K562 (cell line): Measurements from ENCODE around the gene LRRC4C. TPM values are rescaled to one million over a fixed set of nuclear protein-coding genes. Genes with fewer than 3 reads are reported as not detected.
"Not testable (repeated sequence)": the region's sequence is repeated elsewhere in the genome, so short reads cannot be mapped to it uniquely, and the experiment has no call there.

Source experiments
- ATAC-seq: fragments of 200-7000 bp; cut with Tn5 transposase; 3 replicates; pipeline ENCODE4 v1.9.1; 2020; ENCODE audit warnings: moderate library complexity
- BruUV-seq: library from RNA; stranded (reverse); fragments of 400-500 nt; replicated peaks from 2 replicates; lab custom pipeline; 2021; lab: Mats Ljungman, UMichigan
- CTCF ChIA-PET: fragments of 300-600 bp; formaldehyde crosslinking; extraction: SDS; loops from one replicate; lab custom pipeline; 2021; ENCODE audit warnings: low intra/inter-chr PET ratio; lab: Yijun Ruan, JAX
- POLR2A ChIA-PET: fragments of 300-600, 350-650 bp; sonication (Branson Sonifier 250); formaldehyde crosslinking; extraction: SDS; loops from one replicate; lab custom pipeline; 2021; ENCODE audit warnings: antibody characterized with exemption, inconsistent platforms; lab: Yijun Ruan, JAX
- DNase-seq, 4 experiments: peaks; one replicate each; pipeline versions ENCODE4 v3.0.0 to v3.0.0-alpha.2; 2011 to 2018; ENCODE audit warnings: low spot score in 3 of 4, mixed read lengths in 3 of 4; ENCODE audit errors: extremely low read depth in 1 of 4
- FAIRE-seq: peaks from 2 replicates; lab custom pipeline; 2011; peaks lifted over from hg19 to GRCh38; lab: Jason Lieb, UNC
- H2AFZ ChIP-seq: 2 replicates; pipeline ENCODE4 v1.6.0; 2011; ENCODE audit warnings: low read depth, low read length, control low read depth, inconsistent platforms
- H3K27ac ChIP-seq: fragments of 200-600 bp; 3 replicates; pipeline ENCODE4 v1.8.0; 2011; ENCODE audit warnings: low read depth, mild to moderate bottlenecking, control low read depth, inconsistent platforms, low read length, moderate library complexity, mixed read lengths; ENCODE audit errors: extremely low read depth
- H3K27me3 ChIP-seq, 2 experiments: fragments of 300-600 bp in 1 of 2; 2 replicates in 1 of 2; 3 replicates in 1 of 2; pipeline versions ENCODE4 v1.6.0 to v1.8.0; 2011; ENCODE audit warnings: inconsistent platforms in 2 of 2, low read length in 2 of 2, mild to moderate bottlenecking in 1 of 2, mixed read lengths in 1 of 2, moderate library complexity in 1 of 2; ENCODE audit not compliant: control insufficient read depth in 2 of 2, insufficient read depth in 2 of 2
- H3K36me3 ChIP-seq: fragments of 300-600 bp; 3 replicates; pipeline ENCODE4 v1.8.0; 2011; ENCODE audit warnings: mild to moderate bottlenecking, low read length, inconsistent platforms; ENCODE audit not compliant: control insufficient read depth, insufficient read depth
- H3K4me1 ChIP-seq, 2 experiments: fragments of 200-600 bp in 1 of 2; replicated peaks in 1 of 2; 2 replicates in 1 of 2; 3 replicates in 1 of 2; pipeline versions ENCODE4 v1.5.1 to v1.8.0; 2011; ENCODE audit warnings: inconsistent platforms in 2 of 2, low read length in 2 of 2, mild to moderate bottlenecking in 1 of 2, mixed read lengths in 1 of 2, moderate library complexity in 1 of 2; ENCODE audit not compliant: control insufficient read depth in 2 of 2, insufficient read depth in 2 of 2
- H3K4me2 ChIP-seq: 2 replicates; pipeline ENCODE4 v1.6.1; 2011; ENCODE audit warnings: low read length, control low read depth, inconsistent platforms, mixed read lengths; ENCODE audit not compliant: insufficient read depth
- H3K4me3 ChIP-seq: fragments of 200-600 bp; sonication (generic), shearing (Covaris generic); 2 replicates; pipeline ENCODE4 v1.5.1; 2016; ENCODE audit warnings: control low read depth, inconsistent platforms
- H3K79me2 ChIP-seq: fragments of 200-600 bp; 3 replicates; pipeline ENCODE4 v1.8.0; 2011; ENCODE audit warnings: low read length, inconsistent platforms; ENCODE audit not compliant: control insufficient read depth, insufficient read depth
- H3K9ac ChIP-seq, 2 experiments: 2 replicates each; pipeline versions ENCODE4 v1.6.0 to v1.6.1; 2011; ENCODE audit warnings: low read depth in 2 of 2, low read length in 2 of 2, control low read depth in 1 of 2, inconsistent platforms in 1 of 2, mild to moderate bottlenecking in 1 of 2, mixed read lengths in 1 of 2; ENCODE audit not compliant: insufficient read depth in 1 of 2
- H3K9me1 ChIP-seq: one replicate; pipeline ENCODE4 v1.6.0; 2011; ENCODE audit warnings: inconsistent platforms, mild to moderate bottlenecking, low read length, moderate library complexity; ENCODE audit not compliant: control insufficient read depth, insufficient read depth
- H3K9me3 ChIP-seq: replicated peaks from 2 replicates; pipeline ENCODE4 v1.5.1; 2011; ENCODE audit warnings: low read depth, low read length, inconsistent platforms; ENCODE audit not compliant: control insufficient read depth, insufficient read depth
- H4K20me1 ChIP-seq: replicated peaks from 2 replicates; pipeline ENCODE4 v1.6.1; 2011; ENCODE audit warnings: low read length, inconsistent platforms, mixed read lengths; ENCODE audit not compliant: control insufficient read depth, insufficient read depth
- CREB3L1 ChIP-seq: fragments of 450-650 bp; IDR thresholded peaks from 2 replicates; pipeline ENCODE4 v1.6.1; 2014; ENCODE audit warnings: low read depth, mild to moderate bottlenecking, moderate library complexity, borderline replicate concordance
- NCOA2 ChIP-seq, 2 experiments: fragments of 450-650 bp; IDR thresholded peaks; 2 replicates each; pipeline ENCODE4 v1.6.1; 2018; ENCODE audit warnings: mild to moderate bottlenecking in 2 of 2, moderate library complexity in 1 of 2; ENCODE audit not compliant: partially characterized antibody in 2 of 2
- WGBS: fragments of 100-300 bp; shearing (Covaris generic); methylation state at CpG from one replicate; pipeline ENCODE4 v1.1.6; 2016; ENCODE audit warnings: low coverage, mixed read lengths; ENCODE audit not compliant: insufficient coverage; ENCODE audit errors: missing lambda C conversion rate; 5-methylcytosine and 5-hydroxymethylcytosine counted together
- in situ Hi-C: fragments of 300-500 bp; cut with MboI; formaldehyde crosslinking; loops from 4 replicates; pipeline ENCODE4 v1.15.0; 2018; ENCODE audit warnings: inconsistent platforms, mixed read lengths
- intact Hi-C: fragments of 100-400 bp; cut with micrococcal nuclease; formaldehyde crosslinking; loops from 2 replicates; pipeline ENCODE4 v1.14.2; 2022
- polyA plus RNA-seq, 8 experiments: library from polyadenylated mRNA; depleted of rRNA in 4 of 8; stranded (reverse) in 5 of 8; unstranded in 3 of 8; fragments of >200 nt; fragmentation: Nextera tagmentation in 2 of 8; fragmentation: Illumina TruSeq in 1 of 8; extraction: Ambion mirVana in 2 of 8; extraction: Trizol in 1 of 8; gene quantifications; 2 replicates each; pipeline versions ENCODE4 v1.2.1 to v1.2.3, GENCODE V29; 2011 to 2014; ENCODE audit warnings: inconsistent platforms in 1 of 8, missing spikeins in 1 of 8
- total RNA-seq, 7 experiments: library from RNA; depleted of rRNA in 6 of 7; stranded (reverse); fragments of >200 nt in 6 of 7; fragmentation: Illumina TruSeq in 2 of 7; extraction: Trizol in 2 of 7; gene quantifications; 2 replicates each; pipeline versions ENCODE4 v1.2.1 to v1.2.3, GENCODE V29; 2011 to 2021; ENCODE audit warnings: low replicate concordance in 1 of 7

Gene LRRC4C
- total and polyA plus RNA-seq, 9 of the 15 experiments (the other 6 are each of a cell fraction or from before 2014, with no cell fraction given) = not detected

- no peak for TF ChIP-seq CREB3L1
- H3K27ac ChIP-seq = no peak overlapping the region
- H3K79me2 ChIP-seq = no peaks in the 10 kb centered on the region
- DNase-seq (no peak), FAIRE-seq (no peak), ATAC-seq (no peak)
- no peaks in the 10 kb centered on the region for H3K4me1 ChIP-seq
- WGBS = 0% methylated on average over 2 of the region's 2 CpGs
- no peak overlapping the region for H3K4me2 ChIP-seq
- ChIA-PET CTCF (no interaction called here), POLR2A (no interaction called here)
- intact Hi-C loops (no loop called here), in situ Hi-C loops (no loop called here)
- no peaks in the 10 kb centered on the region for H3K9me1 ChIP-seq
- H3K27me3 ChIP-seq = no peaks in the 10 kb centered on the region
- H3K9ac ChIP-seq = no peak overlapping the region
- H3K9me3 ChIP-seq = no peaks in the 10 kb centered on the region; the same call in 1 of the 2 replicates
- H3K36me3 ChIP-seq = no peaks in the 10 kb centered on the region
- no peak overlapping the region for H3K4me3 ChIP-seq
- H2AFZ ChIP-seq = no peak overlapping the region
- no peaks in the 10 kb centered on the region for H4K20me1 ChIP-seq
- no TSS peak for BruUV-seq
These were observed 1289.4 kb downstream of the LRRC4C start for GRCh38 chr11:40170078-40170477.

GRCh38 chr11:40168414-40168813 lies 1291.0 kb downstream of the LRRC4C start:
- intact Hi-C loops (no loop called here), in situ Hi-C loops (no loop called here)
- ATAC-seq = no peak
- H4K20me1 ChIP-seq = no peaks in the 10 kb centered on the region
- H3K9me3 ChIP-seq = no peaks in the 10 kb centered on the region; the same call in 1 of the 2 replicates
- no peaks in the 10 kb centered on the region for H3K79me2 ChIP-seq
- H3K9ac ChIP-seq = no peak overlapping the region
- no peaks in the 10 kb centered on the region for H3K27me3 ChIP-seq
- no peak for TF ChIP-seq NCOA2 (IDR thresholded peaks at IDR 0.05; ENCODE audit: partially characterized antibody in 2 of 2)
- H2AFZ ChIP-seq = no peak overlapping the region
- ChIA-PET CTCF (no interaction called here), POLR2A (no interaction called here)
- H3K4me1 ChIP-seq = no peaks in the 10 kb centered on the region
- H3K27ac ChIP-seq = no peak overlapping the region
- no peak for DNase-seq
- no TSS peak for BruUV-seq
- 0% methylated on average over 1 of the region's 1 CpG for WGBS
- H3K9me1 ChIP-seq = no peaks in the 10 kb centered on the region
- no peaks in the 10 kb centered on the region for H3K36me3 ChIP-seq
- FAIRE-seq = no peak
- no peak overlapping the region for H3K4me2 ChIP-seq
- H3K4me3 ChIP-seq = no peak overlapping the region

- H3K4me1 ChIP-seq, BruUV-seq, ATAC-seq, H3K27ac ChIP-seq, H2AFZ ChIP-seq, DNase-seq, in situ Hi-C loops, FAIRE-seq, H3K4me2 ChIP-seq, POLR2A ChIA-PET, H3K4me3 ChIP-seq, H4K20me1 ChIP-seq, H3K36me3 ChIP-seq, intact Hi-C loops, CTCF ChIA-PET, H3K9ac ChIP-seq, H3K9me1 ChIP-seq, H3K9me3 ChIP-seq, H3K79me2 ChIP-seq, H3K27me3 ChIP-seq: not testable (repeated sequence)
- 0% methylated on average over 5 of the region's 5 CpGs for WGBS
These were observed 1291.6 kb downstream of the LRRC4C start for GRCh38 chr11:40167805-40168204.
